Measurements from ENCODE around the gene IL1F10.
A peak's percentile ranks its signal among the peaks of the same experiment; 100 is the strongest.

Gene IL1F10

GRCh38 chr2:113058998-113059960 lies 8.5 kb upstream of the IL1F10 start, which contains the start of gene IL36RN:
IL36RN (plus strand) TSS chr2:113059198; CDS start chr2:113059439, 241 bp downstream.
- DNase-seq (ENCODE audit: low spot score): no peak

DNA sequence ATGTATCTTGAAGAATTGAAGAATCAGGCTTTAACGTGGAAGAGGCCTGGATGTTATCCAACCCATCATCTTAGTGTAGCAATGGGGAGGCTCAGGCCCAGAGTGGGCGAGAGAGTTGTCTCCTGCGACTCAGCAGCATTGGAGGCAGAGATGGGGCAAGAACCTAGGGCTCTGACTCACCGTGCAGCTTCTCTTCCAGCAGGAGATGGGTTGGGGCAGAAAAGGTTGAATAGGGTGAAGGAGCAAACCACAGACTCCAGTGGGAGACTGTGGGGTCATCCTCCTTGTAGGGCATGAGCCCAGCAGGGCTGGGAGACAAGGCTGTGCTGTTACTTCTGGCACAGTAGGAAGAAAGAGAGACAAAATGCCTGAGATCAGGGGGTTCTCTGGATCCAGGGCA lies 7.4 kb upstream of the IL1F10 start:
- DNase-seq (ENCODE audit: low spot score): no peak

GRCh38 chr2:113060796-113061195 lies 7.0 kb upstream of the IL1F10 start:
- DNase-seq (ENCODE audit: low spot score): no peak

DNA sequence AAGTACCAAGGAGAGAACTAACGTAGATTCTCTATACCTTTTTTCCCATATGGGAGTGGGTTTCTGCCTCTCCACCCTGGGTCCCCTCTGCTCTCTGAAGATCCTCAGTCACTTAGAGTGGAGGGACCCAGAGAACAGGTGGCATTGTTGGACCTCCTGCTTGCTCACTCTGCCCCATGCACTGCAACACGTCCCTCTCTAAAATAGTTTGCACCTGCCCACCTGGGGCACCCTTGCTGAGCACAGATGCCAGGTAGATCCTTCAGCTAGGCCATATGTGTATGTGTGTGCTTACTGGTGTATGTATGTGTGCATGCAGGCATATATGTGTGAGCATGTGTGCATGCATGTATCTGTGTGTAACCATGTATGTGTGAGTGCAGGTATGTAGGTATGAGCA lies 6.5 kb upstream of the IL1F10 start:
- DNase-seq (ENCODE audit: low spot score): no peak

- DNase-seq (ENCODE audit: low spot score): no peak
Measured at GRCh38 chr2:113061896-113062770, 5.6 kb upstream of the IL1F10 start.

- no peak for DNase-seq (ENCODE audit: low spot score)
Measured at GRCh38 chr2:113064281-113064680, 3.5 kb upstream of the IL1F10 start.

- DNase-seq (ENCODE audit: low spot score): no peak
Measured at GRCh38 chr2:113064898-113065297, 2.9 kb upstream of the IL1F10 start.

- DNase-seq (ENCODE audit: low spot score): no peak
Measured at GRCh38 chr2:113068249-113068648, 479 bp downstream of the IL1F10 start.

GRCh38 chr2:113068706-113069485 lies 1.1 kb downstream of the IL1F10 start:
- DNase-seq (ENCODE audit: low spot score): no peak

- DNase-seq (ENCODE audit: low spot score): no peak
Measured at GRCh38 chr2:113069676-113070605, 2.2 kb downstream of the IL1F10 start.

- no peak for DNase-seq (ENCODE audit: low spot score)
Measured at GRCh38 chr2:113070606-113070975, 2.8 kb downstream of the IL1F10 start.

GRCh38 chr2:113072584-113072983 lies 4.8 kb downstream of the IL1F10 start:
- no peak for DNase-seq (ENCODE audit: low spot score)

DNA sequence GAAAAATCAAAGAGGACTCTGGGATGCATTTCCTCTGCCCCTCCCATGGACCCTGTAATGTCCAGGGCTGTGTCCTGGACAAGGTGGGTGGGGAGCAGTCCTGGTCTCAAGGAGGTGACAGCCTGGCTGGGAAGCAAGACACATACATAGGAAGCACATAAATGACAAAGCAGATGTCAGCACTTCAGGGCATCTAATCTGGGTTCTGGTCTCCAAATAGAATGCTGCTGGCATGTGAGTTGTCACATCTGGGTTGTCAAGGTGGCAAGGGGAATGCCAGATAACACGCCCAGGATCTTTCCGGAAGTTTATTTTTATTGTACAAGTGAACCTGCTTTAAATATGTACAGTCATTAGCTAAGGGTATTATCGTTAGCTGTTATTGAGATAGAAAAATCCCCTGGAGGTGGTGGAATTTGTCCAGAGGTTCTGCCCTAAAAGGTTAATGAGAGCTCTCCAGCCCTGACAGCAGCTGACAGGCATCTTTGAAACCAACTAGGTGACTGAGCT lies 5.6 kb downstream of the IL1F10 start:
- no peak for DNase-seq (ENCODE audit: low spot score)

GRCh38 chr2:113075030-113075429 lies 7.3 kb downstream of the IL1F10 start:
- no peak for DNase-seq (ENCODE audit: low spot score)

DNA sequence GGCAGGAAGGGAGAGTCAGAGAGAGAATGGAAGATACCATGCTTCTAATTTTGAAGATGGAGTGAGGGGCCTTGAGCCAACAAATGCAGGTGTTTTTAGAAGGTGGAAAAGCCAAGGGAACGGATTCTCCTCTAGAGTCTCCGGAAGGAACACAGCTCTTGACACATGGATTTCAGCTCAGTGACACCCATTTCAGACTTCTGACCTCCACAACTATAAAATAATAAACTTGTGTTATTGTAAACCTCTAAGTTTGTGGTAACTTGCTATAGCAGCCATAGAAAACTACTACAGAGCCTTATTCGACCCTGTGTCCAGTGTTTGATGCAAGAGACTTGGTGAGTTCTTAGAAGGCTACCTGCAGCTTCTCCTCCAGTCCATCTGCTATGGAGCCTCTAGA lies 7.8 kb downstream of the IL1F10 start:
- no peak for DNase-seq (ENCODE audit: low spot score)

DNA sequence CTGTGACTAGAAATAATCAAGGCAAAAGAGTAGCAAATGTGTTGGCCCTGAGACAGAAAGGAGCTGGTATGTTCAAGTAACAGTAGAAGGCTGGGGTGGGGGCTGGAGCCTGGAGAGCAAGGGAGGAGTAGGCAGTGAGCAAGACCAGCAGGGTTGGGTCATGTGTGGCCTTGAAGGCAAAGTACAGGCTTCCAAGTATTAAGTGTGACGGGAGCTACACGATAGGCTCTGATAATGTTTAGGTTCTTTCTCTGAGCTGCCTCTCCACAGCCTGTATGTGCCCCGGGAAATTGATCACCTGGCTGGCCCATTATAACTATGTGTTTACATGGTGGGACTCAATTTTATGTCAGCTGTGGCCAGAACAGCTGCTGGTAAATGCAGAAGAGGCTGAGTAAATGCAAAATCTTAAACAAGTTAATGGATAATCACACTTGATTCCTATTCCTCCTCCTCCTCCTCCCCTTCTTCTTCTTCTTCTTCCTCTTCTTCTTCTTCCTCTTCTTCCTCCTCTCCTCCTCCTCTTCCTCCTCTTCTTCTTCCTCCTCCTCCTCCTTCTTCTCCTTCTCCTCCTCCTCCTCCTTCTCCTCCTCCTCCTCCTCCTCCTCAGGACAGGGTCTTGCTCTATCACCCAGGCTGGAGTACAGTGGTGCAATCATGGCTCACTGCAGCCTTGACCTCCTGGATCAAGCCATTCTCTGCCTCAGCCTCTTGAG lies 9.3 kb downstream of the IL1F10 start:
- no peak for DNase-seq (ENCODE audit: low spot score)

- DNase-seq (ENCODE audit: low spot score): no peak
Measured at GRCh38 chr2:113077921-113078320, 10.2 kb downstream of the IL1F10 start.

DNA sequence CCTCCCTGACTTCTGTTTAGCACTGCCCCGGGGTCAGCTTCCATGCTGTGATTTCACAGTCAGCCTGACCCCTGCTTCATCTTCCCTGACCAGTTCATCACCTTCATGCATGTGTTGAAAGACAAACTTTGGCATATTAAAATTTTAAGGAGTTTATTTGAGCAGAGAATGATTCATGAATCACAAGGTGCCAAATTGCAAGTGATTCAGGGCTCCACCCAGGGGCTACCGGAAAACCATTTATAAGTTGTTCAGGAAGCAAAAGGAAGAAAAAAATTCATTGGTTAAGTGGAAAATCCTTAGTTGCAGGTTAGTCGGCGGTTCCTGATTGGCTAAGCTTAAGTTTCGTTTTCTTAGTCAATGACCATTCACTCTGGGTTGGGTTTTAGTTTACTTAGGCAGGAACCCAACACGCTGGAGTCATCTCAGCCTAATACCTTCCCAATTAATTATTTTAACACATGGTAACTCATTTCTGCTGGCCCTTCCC lies 10.6 kb downstream of the IL1F10 start:
- DNase-seq (ENCODE audit: low spot score): no peak

DNA sequence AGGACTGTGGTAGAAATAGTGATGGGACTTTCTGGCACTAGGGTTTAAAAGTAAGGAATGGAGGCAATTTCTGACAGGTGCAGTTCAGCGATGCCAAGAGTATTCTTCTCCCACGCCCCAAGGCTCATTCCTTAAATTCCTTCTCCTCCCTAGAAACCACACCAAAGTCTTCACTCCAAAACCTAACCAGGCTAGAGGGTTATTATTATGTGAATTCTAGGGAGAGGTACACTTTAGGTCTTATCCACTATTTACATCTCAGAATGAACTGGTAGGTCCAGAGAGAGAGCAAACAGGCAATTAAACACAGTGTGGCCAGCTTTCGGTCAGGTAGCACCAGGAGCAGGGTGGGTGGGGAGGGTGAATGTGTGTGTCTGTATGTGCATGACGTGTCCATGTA lies 11.4 kb downstream of the IL1F10 start:
- DNase-seq (ENCODE audit: low spot score): no peak

- DNase-seq (ENCODE audit: low spot score): peak; percentile 11
Measured at GRCh38 chr2:113080134-113080533, 12.4 kb downstream of the IL1F10 start.

All from cerebellar cortex (tissue), 1 donor.